ENCODE measurements around the gene RIPOR1.

DNA sequence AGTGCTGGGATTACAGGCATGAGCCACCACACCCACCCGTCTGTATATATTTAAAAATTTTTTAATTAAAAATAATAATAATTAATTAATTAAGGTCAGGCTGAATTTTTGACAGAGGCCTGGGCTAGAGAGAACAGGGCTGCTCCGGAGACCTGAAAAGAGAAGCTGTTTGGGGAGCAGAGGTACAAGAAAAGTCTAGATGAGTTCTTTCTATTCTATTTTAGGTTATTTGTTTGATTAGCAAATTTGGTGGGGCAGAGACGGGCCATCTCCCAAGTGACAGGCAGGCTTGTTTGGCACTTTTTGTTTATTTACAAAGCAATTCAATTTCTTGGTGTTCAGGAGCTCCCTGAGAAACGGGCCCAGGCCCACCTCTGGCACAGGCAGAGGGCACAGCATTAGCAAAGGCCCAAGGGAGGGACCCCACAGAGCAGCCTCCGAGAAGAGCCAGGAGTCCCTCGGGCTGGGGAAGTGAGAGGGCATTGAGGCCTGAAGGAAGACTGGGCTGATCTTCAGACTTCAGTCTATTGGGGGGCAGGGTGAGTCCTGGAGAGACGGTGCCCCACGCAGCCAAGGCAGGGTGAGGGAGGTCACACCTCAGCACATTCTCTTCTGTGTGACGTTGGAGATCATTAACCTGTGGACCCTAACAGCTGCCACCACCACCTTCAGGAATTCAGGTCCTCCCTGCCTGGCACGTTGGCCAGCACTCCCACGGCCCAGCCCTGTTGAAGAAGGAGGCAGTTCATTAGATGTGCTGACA lies 10.8 kb upstream of the RIPOR1 start:
- TF ChIP-seq, protein P1, sequence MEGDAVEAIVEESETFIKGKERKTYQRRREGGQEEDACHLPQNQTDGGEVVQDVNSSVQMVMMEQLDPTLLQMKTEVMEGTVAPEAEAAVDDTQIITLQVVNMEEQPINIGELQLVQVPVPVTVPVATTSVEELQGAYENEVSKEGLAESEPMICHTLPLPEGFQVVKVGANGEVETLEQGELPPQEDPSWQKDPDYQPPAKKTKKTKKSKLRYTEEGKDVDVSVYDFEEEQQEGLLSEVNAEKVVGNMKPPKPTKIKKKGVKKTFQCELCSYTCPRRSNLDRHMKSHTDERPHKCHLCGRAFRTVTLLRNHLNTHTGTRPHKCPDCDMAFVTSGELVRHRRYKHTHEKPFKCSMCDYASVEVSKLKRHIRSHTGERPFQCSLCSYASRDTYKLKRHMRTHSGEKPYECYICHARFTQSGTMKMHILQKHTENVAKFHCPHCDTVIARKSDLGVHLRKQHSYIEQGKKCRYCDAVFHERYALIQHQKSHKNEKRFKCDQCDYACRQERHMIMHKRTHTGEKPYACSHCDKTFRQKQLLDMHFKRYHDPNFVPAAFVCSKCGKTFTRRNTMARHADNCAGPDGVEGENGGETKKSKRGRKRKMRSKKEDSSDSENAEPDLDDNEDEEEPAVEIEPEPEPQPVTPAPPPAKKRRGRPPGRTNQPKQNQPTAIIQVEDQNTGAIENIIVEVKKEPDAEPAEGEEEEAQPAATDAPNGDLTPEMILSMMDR (conservative IDR thresholded peaks at IDR 0.05; ENCODE audit: low read length) = no peak
- TF ChIP-seq EZH2phosphoT487 (IDR thresholded peaks at IDR 0.05; ENCODE audit: borderline replicate concordance) = no peak
